GM18499 (cell line): ENCODE data around the gene RPL36AL.
"Not testable (repeated sequence)": the region's sequence is repeated elsewhere in the genome, so short reads cannot be mapped to it uniquely, and the experiment has no call there.

Experiments used
- ATAC-seq: cut with Tn5 transposase; IDR thresholded peaks from one replicate; pipeline ENCODE4 v1.9.1; 2021; ENCODE audit warnings: moderate number of reproducible peaks; ENCODE audit not compliant: insufficient read depth, unreplicated experiment

The RPL36AL gene

DNA sequence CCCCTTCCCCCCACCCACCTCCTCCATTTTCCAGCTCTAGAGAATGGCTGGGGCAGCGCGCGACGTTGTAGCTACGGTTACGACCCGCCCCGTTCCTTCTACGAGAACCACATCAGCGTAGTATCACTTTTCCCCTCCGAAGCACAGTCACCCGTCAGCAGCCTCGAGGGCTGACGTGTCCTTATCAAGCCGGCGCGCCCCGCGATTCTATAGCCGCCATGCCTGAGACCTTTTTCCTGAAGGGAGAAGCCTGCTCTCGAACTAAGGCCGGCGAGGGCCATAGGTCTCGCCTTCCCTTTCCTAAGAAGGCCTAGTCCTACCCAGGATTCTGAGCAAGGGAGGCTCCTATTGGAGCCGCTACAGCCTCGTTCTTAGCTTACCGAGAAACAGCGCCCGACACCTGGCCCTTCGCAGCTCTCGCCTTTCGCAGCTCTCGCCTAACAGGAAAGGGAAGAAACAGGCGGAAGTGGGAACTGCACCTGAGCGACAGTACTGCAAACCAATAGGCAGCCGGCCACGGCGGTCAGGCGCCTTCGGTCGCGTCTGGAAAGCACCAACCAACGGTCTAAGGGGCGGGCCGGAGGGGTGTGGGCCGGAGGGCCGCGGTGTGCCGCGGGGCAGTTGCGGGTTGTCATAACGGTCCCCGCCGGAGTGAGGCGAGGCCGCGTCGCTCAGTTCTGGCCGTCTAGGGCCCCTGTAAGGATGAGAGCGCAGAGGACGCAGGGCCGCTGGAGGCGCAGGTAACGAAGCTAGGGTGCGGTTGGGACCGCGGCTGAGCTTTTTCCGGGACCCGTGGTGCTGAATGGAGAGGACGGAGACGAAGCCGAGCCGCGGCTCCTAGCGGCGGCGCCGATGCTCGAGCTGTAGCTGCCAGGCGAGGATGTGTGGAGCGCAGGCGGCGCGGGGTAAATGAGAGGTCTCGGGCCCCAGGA is at the start of gene RPL36AL, which contains the start of gene MGAT2:
TSS of gene RPL36AL (minus strand) at position 445 of the 932 bp plus-strand sequence. CDS start 1,522 bp downstream, outside the sequence.
TSS of gene MGAT2 (plus strand) at position 618 of the 932 bp plus-strand sequence. CDS start 470 bp downstream, outside the sequence.
- peak; percentile 81 for ATAC-seq

DNA sequence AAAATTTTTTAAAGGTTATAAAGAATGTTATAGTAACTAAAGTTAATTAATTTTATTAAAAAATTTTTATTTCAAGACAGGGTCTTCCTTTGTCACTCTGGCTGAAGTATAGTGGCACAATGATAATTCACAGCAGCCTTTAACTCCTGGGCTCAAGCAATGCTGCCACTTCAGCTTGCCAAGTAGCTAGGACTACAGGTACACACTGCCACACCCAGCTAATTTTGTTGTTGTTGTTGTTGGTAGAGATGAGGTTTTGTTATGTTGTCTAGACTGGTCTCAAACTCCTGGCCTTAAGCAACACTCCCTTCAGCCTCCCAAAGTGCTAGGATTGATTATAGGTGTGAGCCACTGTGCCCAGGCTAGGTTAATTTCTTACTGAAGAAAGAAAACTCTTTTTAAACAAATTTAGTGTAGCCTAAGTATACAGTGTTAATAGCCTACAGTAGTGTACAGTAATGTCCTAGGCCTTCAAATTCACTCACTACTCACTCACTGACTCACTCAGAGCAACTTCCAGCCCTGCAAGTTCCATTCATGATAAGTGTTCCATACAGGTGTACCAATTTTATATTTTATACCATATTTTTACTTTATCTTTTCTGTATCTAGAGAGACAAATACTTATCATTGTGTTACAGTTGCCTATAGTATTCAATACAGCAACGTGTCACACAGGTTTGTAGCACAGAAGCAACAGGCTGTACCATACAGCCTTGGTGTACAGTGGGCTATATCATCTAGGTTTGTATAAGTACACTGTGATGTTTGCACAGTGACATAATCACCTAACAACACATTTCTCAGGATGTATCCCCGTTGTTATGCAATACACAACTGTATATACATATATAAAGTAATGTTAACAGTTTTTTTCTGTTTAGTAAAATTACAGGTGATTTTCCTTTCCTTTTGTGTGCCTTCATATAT is 39.4 kb upstream of the RPL36AL start:
- no peak for ATAC-seq

DNA sequence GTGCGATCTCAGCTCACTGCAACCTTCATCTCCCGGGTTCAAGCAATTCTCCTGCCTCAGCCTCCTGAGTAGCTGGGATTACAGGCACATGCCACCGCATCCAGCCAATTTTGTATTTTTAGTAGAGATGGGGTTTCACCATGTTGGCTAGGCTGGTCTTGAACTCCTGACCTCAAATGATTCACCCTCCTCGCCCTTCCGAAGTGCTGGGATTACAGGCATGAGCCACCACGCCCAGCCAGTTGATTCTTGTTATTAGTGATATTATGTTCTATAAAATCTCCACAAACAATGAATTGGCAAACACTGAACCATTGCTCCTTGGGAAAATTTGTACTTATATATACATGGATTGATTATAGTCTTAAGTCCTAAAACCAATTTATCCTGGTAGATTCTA is 37.1 kb upstream of the RPL36AL start:
- not testable (repeated sequence) for ATAC-seq

DNA sequence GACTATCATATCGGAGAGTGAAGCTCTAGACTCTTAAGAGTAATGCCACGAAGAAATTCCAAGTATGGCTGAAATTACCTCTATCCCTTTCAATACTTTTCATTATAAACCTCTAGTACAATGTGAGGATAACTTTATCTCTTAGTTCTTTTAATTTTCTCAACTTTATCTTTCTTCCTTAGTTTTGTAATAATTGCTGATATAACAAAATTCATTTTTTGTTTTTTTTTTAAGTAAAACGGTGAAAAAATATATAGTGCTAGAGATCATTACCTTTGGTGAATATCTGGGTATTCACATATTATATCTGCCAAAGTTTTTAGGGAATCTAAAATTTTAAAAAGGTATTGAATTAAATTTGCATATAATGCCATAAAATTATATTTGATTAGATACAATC is 34.1 kb upstream of the RPL36AL start:
- no peak for ATAC-seq

DNA sequence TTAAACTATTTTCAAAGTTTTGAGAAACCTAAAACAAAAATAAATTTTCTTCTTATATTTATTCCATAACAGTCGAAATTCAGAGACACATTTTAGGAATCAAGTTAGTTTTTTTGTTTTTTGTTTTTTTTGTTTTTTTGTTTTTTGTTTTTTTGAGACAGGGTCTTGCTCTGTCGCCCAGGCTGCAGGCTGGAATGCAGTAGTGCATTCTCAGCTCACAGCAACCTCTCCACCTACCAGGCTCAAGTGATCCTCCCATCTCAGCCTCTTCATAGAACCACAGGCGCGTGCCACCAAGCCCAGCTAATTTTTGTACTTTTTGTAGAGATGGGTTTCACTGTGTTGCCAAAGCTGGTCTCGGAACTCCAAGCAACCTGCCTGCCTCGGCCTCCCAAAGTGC is 33.1 kb upstream of the RPL36AL start:
- no peak for ATAC-seq

DNA sequence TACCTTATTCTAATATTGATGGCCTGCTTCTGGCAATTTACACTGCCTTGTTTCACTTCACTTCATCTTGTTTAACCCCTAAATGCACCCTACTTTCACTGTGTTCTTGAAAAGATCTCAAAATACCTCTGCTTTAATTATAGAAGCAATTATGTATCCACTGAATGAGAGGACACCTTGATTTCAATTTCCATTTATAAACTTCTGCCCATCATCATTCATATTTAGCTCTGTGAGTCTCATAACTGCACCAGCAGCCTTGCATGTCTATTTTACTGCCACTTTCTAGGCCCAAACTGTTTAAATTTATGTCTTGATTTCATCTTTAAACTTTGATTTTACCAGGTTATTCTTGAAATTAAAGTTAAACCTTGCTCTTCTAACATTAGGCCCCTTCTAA is 21.7 kb upstream of the RPL36AL start:
- no peak for ATAC-seq

DNA sequence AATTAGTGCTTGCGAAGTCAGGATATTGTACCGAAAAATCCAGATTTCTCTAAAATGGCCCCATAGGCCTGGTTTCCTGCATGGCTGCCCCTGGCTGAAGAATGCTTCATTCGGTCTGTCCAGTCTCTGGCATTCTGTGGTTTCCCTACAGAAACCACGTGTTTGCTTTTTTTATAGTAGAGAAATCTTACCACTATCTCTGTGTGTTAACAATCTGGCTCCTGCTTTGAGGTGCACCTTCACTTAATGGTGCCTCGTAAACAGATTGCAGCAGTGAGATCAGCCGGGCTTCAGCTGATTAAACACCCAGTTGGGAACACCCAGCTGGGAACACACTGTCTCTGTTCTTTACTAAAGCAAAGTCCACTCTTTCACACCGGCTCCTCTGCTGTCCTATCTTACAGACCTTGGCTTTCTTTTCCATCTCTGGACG is 21.3 kb upstream of the RPL36AL start:
- no peak for ATAC-seq

DNA sequence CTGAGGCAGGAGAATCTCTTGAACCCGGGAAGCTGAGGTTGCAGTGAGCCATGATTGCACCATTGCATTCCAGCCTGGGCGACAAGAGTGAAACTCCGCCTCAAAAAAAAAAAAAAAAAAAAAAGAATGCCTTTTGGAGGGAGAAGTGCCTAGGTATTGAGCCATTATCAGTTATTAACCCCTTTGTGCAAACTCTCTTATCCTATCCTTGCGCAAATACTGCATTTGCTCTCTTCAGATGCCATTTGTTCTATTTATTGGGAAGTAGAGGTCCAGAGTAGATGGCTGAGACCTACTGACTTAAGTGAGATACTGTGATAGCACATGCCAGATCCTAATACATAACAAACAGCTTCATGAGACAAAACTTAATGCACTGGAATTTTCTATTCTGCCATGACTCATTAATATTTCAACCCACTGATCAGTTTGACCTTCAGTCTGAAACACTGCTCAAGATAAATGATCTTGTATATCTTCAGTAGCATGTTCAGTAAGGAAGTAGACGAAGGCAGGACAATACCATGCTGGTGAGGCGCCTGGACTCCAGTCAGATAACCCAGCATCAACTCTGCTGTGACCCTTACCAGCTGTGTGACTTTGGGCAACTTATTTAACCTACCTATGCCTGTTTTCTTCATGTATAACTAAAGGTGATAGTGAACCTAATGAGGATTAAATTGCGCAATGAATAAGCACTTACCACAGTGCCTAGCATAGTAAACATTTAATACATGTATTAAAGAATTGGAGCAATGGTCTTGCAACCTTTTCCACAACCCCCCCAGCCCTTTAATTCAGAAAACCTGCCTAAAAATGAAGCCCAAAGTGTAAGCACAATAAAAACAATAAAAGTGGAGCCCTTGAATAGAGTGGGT is 20.4 kb upstream of the RPL36AL start:
- no peak for ATAC-seq

DNA sequence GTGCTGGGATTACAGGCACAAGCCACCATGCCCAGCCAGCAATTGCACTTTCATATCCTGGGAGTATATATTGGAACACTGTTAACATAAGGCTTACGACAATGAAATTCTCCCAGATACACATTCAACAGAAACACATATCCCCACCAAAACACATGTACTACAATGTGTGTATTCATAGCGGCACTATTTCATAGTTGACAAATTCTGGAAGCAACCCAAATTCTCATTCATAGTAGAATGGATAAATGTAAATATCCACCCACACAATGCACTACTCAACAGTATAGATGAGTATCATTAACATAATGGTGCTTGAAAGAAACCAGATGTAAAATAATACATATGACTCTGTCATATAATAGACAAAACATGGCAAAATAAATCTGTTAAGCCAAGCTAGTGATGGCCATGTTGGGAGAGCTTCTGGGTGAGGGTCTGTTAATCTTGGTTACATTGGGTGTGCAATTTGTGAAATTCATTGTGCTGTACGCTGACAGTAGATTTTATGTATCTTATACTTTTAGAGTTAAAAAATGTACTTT is 17.2 kb upstream of the RPL36AL start:
- no peak for ATAC-seq

DNA sequence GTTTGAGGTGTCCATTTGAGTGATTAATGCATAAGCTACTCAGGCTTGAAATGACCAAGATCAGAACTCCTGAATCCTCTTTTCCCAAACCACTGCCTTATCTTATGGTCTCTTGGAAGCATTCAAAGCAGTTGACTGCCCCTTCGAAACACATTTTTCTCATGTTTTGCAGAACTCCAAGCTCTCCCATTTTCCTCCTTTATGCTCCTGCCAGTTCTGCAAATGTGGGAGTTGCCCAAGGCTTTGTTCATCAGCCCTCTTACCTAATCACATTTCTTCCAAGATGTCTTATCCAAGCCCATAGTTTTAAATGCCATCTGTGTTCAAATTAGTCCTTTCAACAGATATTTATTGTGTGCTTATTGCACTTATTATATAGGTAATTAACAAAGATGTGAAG is 16.4 kb upstream of the RPL36AL start:
- ATAC-seq: no peak

DNA sequence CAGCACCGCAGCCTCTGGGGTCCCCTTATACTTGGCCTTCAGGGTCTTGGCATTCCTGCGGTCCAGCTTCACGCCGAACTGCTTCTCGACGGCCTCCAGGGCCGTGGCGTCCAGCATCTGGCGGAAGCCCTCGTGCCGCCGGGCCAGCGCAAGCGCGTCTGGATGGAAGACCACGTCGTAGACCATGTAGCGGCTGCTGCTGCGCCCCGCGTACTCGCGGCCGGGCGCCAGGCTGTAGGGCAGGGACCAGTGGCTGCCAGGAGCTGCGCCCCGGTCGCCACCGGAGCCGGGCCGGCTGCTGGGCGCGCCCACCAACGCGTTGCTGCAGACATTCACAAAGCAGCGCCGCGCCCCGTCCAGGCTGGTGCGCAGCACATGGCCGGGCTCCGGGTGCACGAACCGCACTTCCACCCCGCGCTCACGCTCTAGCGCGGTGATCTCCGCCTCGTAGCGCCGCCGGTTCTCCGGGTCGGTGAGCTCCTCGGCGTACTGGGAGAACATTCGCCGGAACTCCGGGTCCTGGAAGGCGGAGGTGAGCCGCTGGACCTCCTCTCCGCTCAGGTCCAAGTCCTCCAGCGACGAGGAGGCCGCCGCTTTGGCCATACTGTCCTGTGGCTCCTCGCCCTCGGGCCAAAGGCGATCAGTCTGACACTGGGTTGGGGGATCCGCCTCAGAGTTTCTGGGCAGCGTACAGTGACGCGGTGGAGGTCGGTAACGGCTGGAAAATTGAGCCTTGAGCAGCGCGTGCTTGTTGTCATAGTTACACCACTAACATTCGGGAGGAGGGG is 14.3 kb upstream of the RPL36AL start, which contains the start of gene DNAAF2:
TSS of gene DNAAF2 (minus strand) at position 698 of the 788 bp plus-strand sequence. CDS start at position 603, 95 bp downstream.
- peak; percentile 10 for ATAC-seq

DNA sequence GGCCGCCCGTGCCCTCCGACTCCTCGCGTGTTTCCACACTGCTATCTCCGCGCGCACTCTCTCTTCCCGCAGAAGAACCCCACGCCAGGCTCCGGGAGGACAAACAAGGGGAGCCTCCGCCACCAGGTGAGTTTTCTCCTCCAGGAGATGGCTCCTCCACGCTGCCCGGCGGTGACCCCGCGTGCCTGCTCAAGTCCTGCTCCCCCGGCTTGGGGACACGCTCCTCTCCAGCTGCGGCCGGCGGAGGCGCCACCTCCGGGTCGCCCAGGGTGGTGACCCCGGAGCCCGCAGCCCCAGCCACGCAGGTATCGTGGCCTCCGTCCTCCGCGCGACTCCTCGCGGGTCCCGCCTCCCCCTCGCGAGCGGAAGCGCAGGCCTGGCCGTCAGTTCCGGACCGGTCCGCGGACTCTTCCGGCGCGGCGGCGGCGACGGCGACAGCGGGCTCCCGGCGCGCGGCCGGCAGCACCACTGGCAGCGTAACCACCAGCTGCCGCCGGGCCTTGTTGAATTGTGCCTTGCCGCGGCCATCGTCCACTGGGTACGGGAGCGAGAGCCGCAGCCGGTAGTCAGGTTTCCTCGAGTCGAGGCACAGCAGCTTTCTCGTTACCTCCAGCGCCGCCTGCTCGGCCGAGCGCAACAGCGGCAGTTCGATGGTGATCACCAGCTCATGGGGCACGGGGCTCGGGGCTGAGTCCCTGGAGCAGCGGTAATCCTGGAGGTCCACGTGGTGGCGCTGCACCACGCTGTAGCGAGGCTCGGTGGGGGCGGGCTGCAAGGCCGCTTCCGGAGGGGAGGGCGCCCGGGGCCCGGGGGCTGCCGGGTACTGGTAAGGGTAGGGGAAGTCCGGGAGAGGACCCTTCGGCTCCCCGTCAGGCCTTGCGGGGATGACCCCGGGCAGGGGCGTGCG is 13.5 kb upstream of the RPL36AL start:
- ATAC-seq: peak; percentile 55

DNA sequence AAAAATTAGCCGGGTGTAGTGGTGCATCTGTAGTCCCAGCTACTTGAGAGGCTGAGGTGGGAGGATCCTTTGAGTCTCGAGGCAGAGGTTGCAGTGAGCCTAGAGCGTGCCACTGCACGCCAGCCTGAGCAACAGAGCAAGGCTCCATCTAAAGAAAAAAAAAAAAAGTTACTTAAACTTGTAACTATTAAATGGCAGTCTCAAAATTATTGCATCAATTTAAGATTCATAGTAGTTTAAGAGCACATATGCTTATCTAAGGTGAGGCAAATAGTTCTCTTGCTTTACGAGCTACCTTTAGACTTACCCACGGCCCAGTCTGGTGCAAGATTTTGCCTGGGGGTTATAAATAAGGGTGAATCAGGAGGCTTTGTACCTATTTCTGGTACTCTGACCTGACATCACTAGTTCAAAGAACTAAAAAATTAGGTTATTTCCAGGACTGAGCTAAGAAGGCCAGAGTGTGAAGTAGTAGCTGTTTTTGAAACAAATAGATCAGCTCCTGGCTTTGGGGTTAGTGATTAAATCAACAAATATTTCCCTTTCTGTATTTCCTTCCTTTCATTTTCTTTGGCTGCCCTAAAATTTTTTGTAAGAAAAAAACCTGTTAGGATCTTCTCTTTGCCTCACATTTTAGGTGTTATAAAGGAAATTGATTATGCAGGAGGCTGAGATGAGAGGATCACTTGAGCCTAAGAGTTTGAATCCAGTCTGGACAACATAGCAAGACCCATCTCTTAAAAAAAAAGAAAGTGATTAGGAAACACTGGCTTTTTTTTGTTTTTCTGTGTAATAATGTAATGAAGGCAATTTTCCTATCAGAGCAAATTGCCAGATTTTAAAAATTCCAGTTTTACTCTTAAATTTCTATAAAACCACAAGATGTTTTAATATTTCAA is 3.8 kb upstream of the RPL36AL start:
- ATAC-seq: no peak

DNA sequence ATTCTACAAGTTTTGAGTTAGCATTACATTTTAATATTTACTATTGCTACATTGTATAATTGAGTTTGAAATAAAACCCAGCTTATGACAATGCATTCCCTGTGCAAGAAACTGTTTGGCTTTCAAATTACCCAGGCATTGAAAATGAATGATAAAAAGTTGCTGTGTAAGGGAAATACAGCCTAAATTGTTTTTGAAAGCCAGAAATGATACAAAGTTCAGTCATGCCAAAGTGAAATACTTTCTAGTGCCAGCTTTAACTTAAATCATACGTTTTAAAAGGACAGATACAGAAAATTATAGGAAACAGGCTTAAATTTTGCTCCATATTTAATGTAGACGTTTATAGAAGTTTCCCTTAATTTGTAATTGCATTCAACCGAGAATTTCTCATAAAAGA is 3.0 kb upstream of the RPL36AL start:
- ATAC-seq: no peak

DNA sequence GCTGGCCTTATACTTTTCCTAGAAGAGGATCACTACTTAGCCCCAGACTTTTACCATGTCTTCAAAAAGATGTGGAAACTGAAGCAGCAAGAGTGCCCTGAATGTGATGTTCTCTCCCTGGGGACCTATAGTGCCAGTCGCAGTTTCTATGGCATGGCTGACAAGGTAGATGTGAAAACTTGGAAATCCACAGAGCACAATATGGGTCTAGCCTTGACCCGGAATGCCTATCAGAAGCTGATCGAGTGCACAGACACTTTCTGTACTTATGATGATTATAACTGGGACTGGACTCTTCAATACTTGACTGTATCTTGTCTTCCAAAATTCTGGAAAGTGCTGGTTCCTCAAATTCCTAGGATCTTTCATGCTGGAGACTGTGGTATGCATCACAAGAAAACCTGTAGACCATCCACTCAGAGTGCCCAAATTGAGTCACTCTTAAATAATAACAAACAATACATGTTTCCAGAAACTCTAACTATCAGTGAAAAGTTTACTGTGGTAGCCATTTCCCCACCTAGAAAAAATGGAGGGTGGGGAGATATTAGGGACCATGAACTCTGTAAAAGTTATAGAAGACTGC is 1.7 kb upstream of the RPL36AL start:
- ATAC-seq: no peak

DNA sequence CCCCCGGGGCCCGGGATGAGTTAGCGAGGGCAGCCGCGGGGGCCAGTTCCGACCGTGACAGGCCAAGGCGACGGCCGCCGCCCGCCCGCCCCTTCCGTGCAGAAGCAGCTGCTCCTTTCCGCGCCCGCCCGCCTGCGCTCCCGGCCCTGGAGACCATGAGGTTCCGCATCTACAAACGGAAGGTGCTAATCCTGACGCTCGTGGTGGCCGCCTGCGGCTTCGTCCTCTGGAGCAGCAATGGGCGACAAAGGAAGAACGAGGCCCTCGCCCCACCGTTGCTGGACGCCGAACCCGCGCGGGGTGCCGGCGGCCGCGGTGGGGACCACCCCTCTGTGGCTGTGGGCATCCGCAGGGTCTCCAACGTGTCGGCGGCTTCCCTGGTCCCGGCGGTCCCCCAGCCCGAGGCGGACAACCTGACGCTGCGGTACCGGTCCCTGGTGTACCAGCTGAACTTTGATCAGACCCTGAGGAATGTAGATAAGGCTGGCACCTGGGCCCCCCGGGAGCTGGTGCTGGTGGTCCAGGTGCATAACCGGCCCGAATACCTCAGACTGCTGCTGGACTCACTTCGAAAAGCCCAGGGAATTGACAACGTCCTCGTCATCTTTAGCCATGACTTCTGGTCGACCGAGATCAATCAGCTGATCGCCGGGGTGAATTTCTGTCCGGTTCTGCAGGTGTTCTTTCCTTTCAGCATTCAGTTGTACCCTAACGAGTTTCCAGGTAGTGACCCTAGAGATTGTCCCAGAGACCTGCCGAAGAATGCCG is 872 bp upstream of the RPL36AL start:
- ATAC-seq: peak; percentile 1
